Activated CD4-positive, alpha-beta T cell treated with anti-CD3 and anti-CD28 coated beads for 4 hours (primary cell): ENCODE results near the gene KIAA0513.

ENCODE experiments used
- DNase-seq, 2 donors: peaks; one replicate each; pipeline ENCODE4 v3.0.0-alpha.2; 2020

Gene KIAA0513

DNA sequence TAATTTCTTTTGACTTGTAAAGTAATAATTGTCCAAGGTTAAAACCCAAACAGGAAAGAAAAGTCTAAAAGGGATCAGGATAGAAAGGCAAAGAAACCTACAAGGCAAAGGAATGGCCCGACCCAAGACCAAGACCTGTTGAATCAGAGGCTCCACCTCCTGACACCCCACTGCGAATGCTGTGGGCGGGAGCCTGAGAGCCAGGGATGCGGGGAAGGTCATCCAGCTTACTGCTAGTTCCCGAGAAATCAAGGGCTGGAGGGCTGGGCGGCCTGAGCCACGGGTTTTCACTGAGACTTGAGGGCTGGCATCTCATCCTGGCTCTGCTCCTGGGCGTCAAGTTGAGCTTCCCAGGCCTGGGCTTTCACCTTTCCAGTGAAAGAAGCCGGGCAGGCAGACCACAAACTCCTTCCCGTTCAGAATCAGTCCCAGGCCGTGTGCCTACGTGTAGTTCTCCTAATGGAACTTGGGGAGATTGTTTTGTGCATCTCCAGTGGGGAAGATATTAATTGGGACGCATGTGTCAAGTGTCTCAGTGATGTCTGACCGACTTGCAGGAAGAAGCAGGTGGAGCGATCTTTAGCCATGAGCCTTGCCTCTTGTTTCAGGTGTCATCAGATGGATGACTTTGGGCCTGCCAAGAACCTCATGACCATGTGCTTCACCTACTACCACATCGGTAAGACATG, 47.8 kb downstream of the KIAA0513 start:
- DNase-seq, result no peak

DNA sequence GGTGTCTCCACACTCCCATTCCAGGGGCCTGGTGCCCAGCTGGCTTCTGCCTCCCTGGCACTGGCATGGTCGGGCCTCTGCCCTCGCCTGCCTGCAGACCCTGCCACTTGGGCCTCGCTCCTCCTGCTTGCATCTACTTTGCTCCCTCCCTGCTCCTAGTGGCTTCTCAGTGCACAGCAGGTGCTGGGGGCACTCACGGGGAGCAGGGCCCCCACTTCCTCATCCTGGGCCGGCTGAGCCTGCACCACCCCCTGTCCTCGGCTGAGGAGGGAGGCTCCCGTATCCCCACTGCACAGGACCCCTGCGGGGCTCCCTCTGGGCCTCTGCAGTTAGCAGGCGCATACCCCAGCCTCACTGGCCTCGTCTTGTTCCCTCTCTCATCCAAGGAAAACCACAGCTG, 49.4 kb downstream of the KIAA0513 start:
- no peak for DNase-seq

DNA sequence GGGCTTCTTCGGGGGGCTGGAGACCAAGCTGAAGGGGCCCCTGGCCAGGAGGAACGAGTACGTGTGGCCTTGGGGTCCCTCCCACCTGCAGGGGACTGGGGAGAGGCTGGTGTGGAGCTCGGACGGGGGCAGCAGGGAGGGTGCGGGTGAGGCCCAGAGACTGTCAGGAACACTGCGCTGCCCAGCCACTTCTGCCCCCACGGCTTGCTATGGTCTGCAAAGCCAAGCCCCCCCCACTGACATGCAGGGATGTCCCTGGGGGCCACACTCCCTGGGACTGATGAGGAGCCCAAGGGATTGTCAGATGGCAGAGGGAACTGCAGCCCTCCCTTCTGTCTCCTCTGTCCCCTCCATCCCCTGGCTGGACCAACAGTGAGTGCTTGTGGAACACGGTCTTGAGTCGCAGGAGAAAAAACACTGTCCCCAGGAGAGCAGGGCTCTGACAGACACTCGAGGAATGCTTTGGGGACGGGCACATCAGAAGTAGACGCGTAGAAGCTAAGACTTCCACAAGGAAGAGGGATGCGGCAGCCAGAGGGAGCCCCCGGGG, 50.1 kb downstream of the KIAA0513 start:
- DNase-seq, result no peak

DNA sequence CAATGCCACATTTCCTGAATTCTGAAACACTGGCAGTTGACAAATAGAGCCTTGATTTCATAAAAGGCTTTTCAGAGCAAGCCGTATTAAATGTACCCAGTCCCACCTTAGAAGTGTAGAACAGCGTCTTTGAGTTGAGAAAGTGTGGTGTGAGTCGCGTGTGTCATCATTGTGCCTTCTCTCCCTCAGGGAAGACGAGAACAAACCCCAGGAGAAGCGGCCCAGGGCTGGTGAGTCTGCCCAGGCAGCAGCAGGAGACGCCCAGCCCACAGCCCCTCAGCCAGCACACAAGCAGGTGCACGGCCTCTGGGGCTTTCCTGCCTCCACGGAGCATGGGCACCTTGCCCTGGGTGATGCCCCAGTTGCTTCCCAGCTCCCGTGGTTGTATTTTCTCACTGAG, 50.6 kb downstream of the KIAA0513 start:
- DNase-seq, result no peak

DNA sequence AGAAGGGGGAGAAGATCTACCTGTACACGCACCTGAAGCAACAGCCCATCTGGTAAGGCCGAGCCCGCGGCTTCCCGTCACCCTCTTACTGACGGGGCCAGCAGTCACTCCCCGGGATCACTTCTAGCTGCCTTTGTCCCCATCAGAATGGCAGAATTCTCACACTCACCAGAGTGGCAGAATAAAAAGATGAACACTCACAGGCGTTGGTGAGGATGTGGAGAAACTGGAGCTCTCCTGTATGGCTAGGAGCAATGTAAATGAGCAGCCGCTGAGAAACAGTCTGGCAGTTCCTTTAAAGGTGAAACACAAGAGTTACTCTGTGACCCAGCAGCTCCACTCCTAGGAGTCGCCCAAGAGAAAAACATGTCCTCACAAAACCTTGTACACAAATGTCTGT, 51.4 kb downstream of the KIAA0513 start:
- DNase-seq, result no peak

DNA sequence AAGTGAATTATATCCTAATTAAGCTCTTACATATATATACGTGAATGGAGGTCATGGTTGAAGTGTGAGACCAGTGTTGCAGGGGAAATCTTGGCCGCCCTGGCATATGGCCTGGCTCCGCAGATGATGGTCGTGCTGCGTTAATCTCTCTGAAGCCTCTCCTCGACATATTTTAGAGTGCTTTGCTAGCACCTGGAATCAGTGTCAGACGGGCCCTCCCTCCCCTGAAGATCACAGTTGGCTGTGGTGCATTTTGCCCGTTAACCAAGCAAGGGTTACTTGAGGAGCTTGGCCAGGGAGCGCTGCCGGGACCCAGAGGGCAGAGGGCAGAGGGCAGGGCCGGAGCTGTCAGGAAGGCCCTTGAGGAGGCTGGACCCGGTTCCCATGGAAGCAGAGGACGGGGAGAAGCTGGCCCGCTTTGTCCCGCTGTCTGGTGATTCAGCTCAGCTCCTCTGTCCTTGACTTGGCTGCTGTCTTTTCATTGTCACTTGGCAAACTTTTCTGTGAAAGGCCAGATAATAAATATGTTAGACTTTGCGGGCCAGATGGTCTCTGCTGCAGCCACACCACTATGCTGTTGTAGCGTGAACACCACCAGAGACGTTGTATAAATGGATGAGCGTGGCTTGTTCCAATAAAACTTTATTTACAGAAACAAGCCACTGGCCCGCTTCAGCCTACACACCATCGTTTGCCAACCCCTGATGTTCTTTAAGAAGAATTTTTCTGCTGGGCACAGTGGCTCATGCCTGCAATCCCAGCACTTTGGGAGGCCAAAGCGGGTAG, 52.4 kb downstream of the KIAA0513 start:
- no peak for DNase-seq

DNA sequence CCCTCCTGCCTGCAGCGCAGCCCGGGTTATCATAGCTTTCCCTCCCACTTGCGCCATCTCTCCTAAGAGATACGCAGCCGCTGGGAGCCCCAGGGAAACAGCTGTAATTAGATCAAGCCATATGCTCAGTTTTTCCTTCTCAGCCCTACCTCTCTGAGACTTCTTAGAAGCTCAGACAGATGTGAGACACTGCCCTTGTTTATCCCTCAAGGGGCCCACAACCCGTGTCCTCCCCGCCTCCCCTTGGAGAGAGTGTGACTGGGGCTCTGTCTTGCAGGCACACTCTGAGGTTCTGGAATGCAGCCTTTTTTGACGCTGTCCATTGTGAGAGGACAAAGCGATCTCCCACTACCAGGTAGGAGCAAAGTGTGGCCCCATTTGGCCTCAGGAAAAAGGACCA, 53.4 kb downstream of the KIAA0513 start:
- no peak for DNase-seq

DNA sequence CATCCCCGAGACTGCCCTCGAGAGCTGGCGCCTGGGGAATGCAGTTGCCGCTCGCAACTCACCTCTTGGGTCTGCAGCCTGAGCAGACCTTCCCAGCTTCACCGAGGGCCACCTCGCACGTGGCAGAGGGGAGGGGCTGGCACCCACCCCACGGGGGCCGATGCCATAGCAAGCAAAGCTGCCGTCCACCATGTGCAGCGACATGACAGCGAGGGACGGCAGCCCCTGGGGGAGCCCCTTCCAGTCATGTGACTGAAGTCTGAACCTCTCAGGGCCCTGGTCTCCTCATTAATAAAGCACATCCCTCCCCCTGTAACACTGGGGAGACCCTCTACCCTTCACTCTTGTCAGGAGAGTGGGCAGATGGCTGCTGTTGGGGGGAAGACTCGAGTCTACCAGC, 54.2 kb downstream of the KIAA0513 start:
- no peak for DNase-seq

DNA sequence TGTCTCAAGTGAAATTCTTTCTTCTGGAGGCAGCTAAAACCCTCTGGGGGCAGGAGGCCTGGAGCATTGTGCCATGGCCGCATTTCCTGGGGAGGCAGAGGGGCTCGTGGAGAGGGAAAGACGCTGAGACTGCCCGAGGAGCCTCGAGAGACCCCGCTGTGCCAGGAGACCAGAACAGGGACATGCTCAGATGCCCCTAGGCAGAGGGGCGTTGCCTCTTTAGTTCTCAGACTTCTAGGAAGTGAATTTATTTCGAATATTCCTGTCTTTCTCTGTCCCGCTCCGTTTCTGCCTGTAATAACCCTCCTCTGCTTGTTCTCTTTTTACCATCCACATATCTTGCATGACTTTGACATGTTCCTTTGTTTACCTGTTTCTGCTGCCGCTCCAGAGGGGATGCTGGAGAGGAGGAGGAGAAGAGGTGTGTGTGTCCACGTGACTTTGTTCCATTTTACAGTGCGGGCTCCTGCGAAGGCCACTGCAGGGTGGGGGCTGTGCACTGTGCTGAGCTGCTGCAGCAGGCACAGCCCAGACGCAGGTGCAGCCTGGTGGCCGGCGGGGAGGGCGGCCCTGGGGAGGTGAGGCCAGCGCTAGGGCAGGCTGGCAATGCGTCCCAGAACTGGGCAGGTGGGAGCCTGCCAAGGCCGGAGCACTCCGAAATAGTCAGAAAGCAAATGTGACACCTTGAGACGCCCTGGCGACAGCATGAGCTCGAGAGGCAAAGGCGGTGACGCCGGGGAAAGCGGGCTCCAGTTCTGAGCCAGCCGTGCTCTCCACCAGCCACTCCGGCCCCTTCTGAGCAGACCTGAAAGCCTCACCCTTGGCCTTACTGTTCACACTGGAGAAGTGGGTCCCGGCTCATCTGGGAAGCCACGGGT, 54.8 kb downstream of the KIAA0513 start:
- no peak for DNase-seq

DNA sequence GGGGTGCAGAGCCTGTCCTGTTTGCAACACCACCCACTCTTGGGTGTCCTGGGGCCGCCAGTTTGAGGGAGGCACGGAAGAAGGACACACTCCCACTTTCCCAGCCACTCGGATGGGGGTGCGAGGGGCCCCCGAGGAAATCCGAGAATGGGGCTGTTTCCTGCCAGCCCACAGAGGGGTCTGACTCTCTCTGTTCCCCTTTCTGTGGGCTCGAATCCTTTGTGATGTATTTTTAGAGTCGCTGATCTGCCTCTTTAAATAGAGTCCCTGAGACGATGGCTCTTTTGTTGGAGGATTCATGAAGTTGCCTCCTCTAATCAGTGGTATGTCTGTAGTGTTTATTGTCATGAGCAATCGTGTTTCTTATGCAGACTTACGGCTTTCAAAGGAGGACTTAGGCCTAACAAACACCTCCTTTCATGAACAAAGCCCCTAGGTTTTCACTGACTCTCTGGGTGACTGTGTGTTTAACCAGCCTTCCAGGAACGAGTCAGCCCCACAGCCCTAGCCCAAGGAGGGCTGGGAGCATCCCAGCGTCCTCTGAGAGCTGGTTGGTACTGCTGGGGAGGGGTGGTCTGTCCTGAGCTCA, 55.5 kb downstream of the KIAA0513 start:
- DNase-seq, result no peak

DNA sequence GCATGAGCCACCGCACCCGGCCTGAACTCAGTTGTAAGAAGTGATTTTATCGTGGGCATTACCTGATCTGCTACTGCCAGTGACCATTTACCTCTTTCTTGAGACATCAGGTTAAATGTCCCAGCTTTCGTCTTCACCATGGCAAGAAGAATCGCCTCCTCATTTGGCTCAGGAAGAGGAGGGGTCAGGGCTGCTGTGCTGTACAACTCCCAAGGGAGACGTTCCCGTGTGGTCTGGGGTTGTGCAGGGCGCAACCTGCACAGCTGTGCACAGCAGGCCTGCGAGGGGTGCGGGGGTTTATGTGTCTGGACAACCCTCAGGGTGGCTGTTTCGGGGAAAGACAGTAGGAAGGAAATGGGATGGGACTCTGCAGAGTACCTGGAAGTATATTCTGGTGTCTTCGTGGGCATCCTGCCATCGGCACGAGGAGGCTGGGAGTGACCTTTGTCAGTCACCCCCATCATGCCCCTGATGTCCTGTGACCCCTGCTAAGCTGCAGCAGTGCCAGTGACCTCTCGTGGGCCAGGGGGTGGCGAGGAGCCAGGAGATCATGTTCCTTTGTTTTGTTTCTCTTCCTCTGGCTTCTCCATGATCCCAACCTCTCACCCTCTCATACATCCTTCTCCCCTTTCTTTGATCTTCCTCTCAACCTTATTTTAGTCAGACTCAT, 57.4 kb downstream of the KIAA0513 start:
- DNase-seq, result no peak

DNA sequence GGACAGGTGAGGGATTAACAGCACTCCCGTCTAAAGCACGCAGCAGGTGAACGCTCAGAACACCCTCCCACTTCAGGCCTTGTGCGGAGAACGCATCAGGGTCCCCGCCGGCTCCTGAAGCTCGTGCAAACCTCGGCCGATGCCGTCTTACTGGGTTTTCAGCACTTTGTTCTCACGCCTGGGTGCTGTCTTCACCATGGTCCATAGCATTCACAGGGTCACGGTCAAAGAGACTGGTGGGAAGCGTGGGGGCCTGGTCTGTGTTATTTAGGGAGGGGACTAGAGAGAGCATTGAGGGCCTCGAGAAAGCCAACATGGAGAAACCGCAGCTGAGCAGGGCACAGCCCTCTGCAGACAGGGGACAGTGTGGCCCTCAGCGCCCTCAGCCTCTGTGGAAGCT, 58.1 kb downstream of the KIAA0513 start:
- DNase-seq, result no peak

DNA sequence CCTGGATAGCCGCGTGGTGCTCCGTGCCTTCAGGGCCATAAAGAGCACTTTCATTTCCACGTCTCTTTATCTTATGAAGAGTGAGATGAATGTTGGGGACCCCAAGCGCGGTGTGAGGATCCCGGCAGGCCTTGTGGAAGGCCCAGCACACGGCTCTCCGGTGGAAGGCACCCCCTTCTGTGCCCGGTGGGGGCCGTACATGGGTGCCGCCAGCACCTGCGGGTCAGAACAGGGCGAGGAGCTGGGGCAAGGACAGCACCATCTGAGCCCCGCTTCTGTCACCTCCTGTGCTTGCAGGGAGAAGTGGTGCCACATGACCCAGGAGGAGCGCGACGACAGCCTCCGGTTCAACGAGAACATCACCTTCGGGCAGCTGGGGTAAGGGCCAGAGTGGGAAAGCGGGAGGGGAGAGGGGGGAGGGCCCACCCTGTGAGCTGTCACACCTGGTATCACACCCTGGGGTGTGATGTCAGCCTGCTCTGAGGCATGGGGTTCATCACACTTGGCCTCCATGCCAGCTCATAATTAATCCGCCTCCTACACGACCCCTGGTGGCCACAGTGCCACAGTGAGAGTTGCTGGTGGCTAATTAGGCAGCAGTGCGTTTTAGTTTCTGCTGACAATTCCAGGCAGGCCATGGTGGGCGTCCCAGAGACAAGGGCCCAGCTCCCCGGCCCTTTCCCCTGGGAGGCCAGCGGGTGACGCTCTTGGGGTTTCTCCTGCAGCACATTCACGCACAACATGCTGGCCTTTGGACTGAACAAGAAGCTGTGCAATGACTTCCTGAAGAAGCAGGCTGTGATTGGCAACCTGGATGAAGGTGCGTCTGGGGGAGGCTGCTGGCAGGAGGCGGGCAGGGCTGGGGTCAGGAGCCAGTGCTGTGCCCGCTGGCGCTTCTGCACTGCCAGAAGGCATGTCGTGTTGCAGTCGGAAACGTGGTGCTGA, 59.0 kb downstream of the KIAA0513 start:
- peak; percentile 76 for DNase-seq

DNA sequence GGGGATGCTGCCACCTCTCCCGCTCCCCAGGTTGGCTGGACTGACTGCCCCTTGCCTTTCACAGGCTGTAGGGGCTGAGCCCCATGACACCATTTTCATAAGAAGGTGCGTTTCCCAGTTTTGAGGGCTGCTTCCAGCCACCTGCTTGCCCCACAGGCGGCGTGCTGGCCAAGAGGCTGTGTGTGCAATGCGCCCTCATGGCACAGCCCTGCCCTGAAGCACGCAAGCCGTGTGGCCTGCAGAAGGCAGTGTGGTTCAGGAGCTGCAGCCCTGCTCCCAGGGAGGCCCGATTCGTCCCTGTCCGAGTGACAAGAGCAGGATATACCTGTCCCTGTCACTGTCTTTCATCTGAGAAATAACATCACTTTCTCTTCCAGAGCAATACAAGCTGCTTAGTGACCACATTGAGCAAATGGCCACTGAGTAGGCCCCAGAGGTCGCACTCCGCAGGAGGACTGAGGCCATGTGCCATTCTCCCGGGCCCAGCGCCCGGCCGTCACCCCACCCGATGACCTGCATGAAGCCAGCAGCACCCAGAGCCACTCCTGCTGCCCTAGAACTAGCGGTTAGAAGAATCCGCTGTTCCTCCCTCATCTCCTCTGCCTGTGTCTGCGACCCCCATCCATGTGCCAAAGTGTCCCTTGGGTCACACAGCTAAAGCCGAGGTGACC, 60.4 kb downstream of the KIAA0513 start:
- no peak for DNase-seq

DNA sequence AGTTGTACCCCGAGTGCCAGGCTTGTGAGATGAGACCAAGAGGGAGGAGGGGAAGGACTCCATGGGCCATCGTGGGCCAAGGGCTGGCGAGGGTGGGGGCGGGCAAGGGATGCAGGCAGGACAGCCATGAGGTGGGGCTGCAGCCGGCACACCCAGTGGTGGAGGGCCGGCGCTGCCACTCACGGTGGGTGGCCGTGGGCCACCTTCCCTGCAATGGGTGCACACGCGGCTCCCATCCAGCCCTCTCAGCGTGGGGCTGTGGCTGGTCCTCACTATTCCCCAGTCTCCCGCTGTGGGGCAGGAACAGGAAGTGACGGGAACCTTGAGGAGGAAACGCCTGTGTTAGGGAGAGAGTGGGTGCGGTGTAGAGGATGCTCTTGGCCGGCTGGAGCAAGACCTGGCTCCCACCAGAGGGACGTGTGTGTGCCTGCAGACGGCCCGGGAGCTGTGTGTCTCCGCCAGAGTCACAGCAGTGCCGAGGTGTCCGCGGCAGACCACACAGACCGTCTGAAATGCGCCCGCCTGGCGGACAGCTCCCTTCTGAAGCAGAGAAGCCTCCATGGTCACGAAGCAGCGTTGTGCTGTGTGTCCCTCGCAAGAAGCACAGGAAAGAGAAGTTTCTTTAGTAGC, 61.1 kb downstream of the KIAA0513 start:
- no peak for DNase-seq

DNA sequence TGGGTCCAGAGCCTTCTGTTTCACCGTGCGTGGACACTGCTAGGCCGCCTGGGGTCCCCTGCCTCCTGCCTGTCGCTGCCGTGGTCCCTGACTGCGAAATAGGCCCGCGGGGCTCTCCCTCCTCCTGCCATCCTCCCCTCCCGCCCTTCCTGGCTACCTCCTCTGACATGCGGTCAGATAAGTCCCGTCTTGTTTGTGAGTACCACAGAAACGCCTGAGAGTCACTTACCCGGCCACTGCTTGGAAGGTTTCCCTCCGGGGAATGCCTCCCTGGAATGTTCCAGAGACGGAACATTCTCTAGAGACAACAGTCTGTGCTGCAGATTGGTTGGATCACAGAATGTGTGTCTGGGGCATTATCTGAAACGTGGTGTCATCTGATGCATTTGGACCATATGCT, 61.9 kb downstream of the KIAA0513 start:
- DNase-seq, result no peak

DNA sequence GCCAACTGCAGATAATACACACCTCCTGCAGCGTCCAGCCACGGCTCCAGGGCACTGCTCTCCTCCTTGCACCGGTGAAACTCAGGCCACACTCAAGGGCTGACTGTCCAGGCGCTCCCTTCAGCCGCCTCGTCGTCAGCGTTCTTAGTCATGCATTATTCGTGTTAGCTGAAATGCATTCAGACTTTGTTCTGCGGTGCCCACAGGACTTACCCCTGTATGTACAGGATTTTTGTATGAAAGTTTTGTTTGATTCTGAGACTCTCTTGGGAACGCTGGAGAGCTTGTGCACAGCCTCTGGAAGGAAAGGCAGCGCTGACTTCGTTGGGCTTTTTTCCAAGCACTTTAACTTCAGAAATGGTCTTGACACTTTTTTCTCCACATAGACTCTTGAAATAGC, 62.6 kb downstream of the KIAA0513 start:
- no peak for DNase-seq

DNA sequence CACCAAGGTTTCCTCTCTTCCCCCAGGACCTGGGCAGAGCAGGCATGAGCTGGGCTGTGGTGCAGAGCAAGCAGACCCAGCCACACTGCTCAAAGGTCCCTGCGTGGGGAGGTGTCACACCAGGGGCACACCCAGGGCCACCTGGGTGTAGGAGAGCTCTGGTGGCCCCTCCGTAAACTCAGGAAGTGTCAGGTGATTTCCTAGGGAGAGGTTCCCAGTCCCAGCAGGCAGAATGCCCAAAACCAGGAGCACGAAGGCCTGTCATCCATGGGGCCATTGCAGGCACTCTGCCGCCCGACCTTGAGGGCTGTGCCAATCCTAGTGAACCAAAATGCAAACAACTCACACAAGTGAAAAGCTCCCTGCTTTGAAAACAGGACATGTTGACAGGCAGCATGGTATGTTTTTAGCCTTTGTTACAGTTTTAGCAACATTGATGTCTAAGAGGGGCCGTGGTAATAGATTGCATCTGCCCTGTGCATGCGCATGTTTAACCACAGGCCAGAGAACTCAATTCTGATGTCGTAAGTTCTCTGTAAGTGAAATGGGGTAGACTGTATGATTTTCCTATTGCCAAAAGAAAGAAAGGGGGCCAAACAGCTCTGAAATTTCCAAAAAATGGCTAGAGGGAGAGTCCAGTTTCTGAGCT, 63.4 kb downstream of the KIAA0513 start:
- DNase-seq, result no peak

DNA sequence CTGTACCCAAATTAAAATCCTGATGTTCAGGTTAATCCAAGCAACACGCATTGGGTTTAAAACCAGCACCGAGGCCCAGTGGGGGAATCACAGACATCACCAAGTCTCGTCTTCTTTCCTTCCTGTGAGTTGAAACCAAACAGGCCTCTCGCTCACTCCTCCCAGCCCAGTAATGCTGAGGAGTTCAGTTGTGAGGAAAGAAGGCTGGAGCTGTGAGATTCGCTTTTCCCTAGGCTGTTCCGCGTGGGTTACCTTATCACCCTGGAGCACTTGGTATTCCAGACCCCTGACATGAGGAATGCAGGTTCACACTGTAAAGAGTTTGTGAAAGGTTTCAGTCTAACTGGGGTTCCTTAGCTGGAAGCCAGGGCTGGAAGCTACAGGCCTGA, 63.9 kb downstream of the KIAA0513 start:
- DNase-seq, result no peak

DNA sequence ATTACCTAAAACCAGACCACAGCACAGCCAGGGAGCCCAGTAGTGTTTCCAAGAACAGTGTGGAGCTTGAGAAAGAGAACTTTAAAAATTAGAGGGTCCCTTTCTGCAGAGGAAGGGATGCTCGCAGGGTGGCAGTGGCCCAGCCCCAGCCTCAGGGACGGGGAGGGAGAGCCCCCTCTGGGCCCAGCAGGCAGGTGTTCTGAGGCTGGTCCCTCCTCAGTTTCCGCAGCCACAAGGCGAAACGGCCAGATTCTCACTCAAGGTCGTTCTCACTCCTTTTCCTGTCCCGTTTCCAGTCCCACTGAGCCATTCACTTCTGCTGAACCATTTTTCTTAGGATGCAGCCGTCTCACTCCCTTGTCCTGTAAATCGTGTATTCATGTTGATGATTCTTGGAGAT, 64.7 kb downstream of the KIAA0513 start:
- no peak for DNase-seq
